ENCODE results near the gene STAT6. TPM values are rescaled to one million over a fixed set of nuclear protein-coding genes. Genes with fewer than 3 reads are reported as not detected.

STAT6 gene
- polyA plus RNA-seq, 1 donor (not counting 4 experiments of a cell fraction or from before 2014, with no cell fraction given), result 113 TPM

DNA sequence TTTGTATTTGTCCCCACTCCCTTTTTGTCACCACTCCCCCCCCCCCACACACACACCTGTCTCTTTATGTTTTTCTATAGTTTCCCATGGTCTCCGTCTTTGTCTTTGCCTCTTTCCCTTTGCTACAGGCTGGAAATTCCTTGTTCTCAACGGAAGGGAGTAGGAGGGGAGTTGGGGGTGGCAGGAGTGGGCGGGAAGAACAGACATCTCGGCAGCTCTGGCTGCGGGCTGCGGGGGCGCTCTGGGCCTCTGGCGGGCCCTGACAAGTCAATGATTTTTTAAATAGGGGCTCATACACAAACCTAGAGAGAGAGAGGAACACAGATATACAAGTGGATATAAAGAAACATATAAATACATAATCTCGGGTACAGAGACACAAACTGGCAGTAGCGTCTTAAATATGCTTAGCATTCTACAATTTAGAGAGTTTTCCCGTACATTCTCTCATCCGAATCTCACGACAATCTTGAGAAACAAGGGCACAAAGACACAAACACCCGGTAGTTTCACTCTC is 24.6 kb downstream of the STAT6 start:
- Histone ChIP-seq H3K36me3 (ENCODE audit: control insufficient read depth in 2 of 2, extremely low read depth in 1 of 2, insufficient read depth in 2 of 2, low read length in 2 of 2) (no peaks in the 10 kb centered on the region), H4K20me1 (ENCODE audit: control insufficient read depth, extremely low read depth, insufficient read depth, low read length) (peaks cover 4% of the 10 kb centered on the region), H3K4me2 (ENCODE audit: control insufficient read depth, extremely low read depth, insufficient read depth, low read depth, low read length) (peak overlapping the region; percentile 97), H3K4me1 (ENCODE audit: control insufficient read depth, extremely low read depth, insufficient read depth, low read length) (peaks cover 32% of the 10 kb centered on the region), H3K4me3 (ENCODE audit: control insufficient read depth in 2 of 3, extremely low read depth in 1 of 3, insufficient read depth in 2 of 3, low read depth in 1 of 3, low read length in 3 of 3) (peak overlapping the region; percentile 55 to 83 (median 82)), H3K27me3 (ENCODE audit: control insufficient read depth, extremely low read depth, insufficient read depth, low read length) (no peaks in the 10 kb centered on the region), H3K9me3 (ENCODE audit: control insufficient read depth, low read depth, low read length) (no peaks in the 10 kb centered on the region), H3K79me2 (ENCODE audit: control insufficient read depth, insufficient read depth, low read length) (peaks cover 18% of the 10 kb centered on the region), H3K9me1 (ENCODE audit: control insufficient read depth, extremely low read depth, insufficient read depth, low read length) (no peaks in the 10 kb centered on the region), H3K27ac (ENCODE audit: control insufficient read depth, insufficient read depth, low read length) (peak overlapping the region; percentile 95), H3K9ac (ENCODE audit: control insufficient read depth, extremely low read depth, insufficient read depth, low read length) (peak overlapping the region; percentile 91), H2AFZ (ENCODE audit: control insufficient read depth, low read length) (peak overlapping the region; percentile 39)
- DNase-seq (ENCODE audit: low read depth, low spot score) (no peak), FAIRE-seq (no peak)
- dilution Hi-C loops (cut with MboI; ENCODE audit: extremely low pct_ligation_motif_present, low sequenced_read_pairs), result no loop called here
- TF ChIP-seq EZH2 (IDR thresholded peaks at IDR 0.05; ENCODE audit: low read length), result no peak
- TF ChIP-seq, protein P1, sequence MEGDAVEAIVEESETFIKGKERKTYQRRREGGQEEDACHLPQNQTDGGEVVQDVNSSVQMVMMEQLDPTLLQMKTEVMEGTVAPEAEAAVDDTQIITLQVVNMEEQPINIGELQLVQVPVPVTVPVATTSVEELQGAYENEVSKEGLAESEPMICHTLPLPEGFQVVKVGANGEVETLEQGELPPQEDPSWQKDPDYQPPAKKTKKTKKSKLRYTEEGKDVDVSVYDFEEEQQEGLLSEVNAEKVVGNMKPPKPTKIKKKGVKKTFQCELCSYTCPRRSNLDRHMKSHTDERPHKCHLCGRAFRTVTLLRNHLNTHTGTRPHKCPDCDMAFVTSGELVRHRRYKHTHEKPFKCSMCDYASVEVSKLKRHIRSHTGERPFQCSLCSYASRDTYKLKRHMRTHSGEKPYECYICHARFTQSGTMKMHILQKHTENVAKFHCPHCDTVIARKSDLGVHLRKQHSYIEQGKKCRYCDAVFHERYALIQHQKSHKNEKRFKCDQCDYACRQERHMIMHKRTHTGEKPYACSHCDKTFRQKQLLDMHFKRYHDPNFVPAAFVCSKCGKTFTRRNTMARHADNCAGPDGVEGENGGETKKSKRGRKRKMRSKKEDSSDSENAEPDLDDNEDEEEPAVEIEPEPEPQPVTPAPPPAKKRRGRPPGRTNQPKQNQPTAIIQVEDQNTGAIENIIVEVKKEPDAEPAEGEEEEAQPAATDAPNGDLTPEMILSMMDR (optimal IDR thresholded peaks at IDR 0.05 in 1 of 3, IDR thresholded peaks at IDR 0.05 in 1 of 3, conservative IDR thresholded peaks at IDR 0.05 in 1 of 3; ENCODE audit: extremely low read depth in 1 of 3, insufficient read depth in 2 of 3, low read length in 3 of 3), result peak in 2 of 3 experiments; percentile 3 to 32

DNA sequence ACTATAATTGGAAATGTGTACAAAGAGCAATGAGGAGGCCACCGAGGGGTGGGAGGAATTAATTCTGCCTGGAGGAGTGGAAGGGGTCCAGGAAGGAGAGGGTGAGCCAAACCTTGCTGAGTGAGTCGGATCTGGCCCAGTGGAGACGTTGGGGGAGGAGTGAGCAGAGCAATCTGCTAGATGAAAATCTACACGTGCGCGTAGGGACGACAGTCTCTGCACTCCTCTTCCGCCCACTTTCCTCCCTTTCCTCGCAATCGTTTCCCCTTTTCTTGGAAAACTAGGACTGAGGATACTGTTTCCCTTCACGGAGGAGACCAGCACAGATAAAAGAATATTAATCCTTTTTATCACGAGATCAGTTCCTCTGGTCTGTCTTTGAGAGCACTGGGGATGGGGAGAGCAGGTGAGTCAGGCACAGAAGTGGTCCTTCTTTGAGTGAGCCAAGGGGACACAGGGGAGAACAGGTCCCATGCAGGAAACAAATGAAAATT is 25.1 kb downstream of the STAT6 start:
- TF ChIP-seq, protein P1 (optimal IDR thresholded peaks at IDR 0.05 in 1 of 3, IDR thresholded peaks at IDR 0.05 in 1 of 3, conservative IDR thresholded peaks at IDR 0.05 in 1 of 3; ENCODE audit: extremely low read depth in 1 of 3, insufficient read depth in 2 of 3, low read length in 3 of 3), result no peak
- no peak for TF ChIP-seq EZH2 (IDR thresholded peaks at IDR 0.05; ENCODE audit: low read length)
- Histone ChIP-seq H3K4me3 (ENCODE audit: control insufficient read depth in 2 of 3, extremely low read depth in 1 of 3, insufficient read depth in 2 of 3, low read depth in 1 of 3, low read length in 3 of 3) (peak overlapping the region in 2 of 3 experiments; percentile 82 to 83), H3K27me3 (ENCODE audit: control insufficient read depth, extremely low read depth, insufficient read depth, low read length) (no peaks in the 10 kb centered on the region), H3K79me2 (ENCODE audit: control insufficient read depth, insufficient read depth, low read length) (peaks cover 16% of the 10 kb centered on the region), H4K20me1 (ENCODE audit: control insufficient read depth, extremely low read depth, insufficient read depth, low read length) (peaks cover 4% of the 10 kb centered on the region), H3K27ac (ENCODE audit: control insufficient read depth, insufficient read depth, low read length) (peak overlapping the region; percentile 95), H3K9me3 (ENCODE audit: control insufficient read depth, low read depth, low read length) (no peaks in the 10 kb centered on the region), H2AFZ (ENCODE audit: control insufficient read depth, low read length) (peak overlapping the region; percentile 2), H3K4me2 (ENCODE audit: control insufficient read depth, extremely low read depth, insufficient read depth, low read depth, low read length) (peak overlapping the region; percentile 97), H3K9ac (ENCODE audit: control insufficient read depth, extremely low read depth, insufficient read depth, low read length) (peak overlapping the region; percentile 91), H3K9me1 (ENCODE audit: control insufficient read depth, extremely low read depth, insufficient read depth, low read length) (no peaks in the 10 kb centered on the region), H3K4me1 (ENCODE audit: control insufficient read depth, extremely low read depth, insufficient read depth, low read length) (peaks cover 32% of the 10 kb centered on the region), H3K36me3 (ENCODE audit: control insufficient read depth in 2 of 2, extremely low read depth in 1 of 2, insufficient read depth in 2 of 2, low read length in 2 of 2) (no peaks in the 10 kb centered on the region)
- DNase-seq (ENCODE audit: low read depth, low spot score) (no peak), FAIRE-seq (no peak)
- dilution Hi-C loops (cut with MboI; ENCODE audit: extremely low pct_ligation_motif_present, low sequenced_read_pairs), result no loop called here

Data from keratinocyte (primary cell).